KMS-11 (cell line): ENCODE results near the gene LCN2.

Source experiments
- H2AFZ ChIP-seq: fragments of 200-600 bp; sonication (generic); 2 replicates; pipeline ENCODE4 v1.6.1; 2016; ENCODE audit warnings: antibody characterized with exemption, mixed run types, low read depth
- H3K27ac ChIP-seq: fragments of 200-600 bp; sonication (generic); 2 replicates; pipeline ENCODE4 v1.6.1; 2016; ENCODE audit warnings: mild to moderate bottlenecking, mixed run types
- H3K27me3 ChIP-seq: fragments of 200-600 bp; sonication (generic); 2 replicates; pipeline ENCODE4 v1.6.1; 2017; ENCODE audit warnings: mild to moderate bottlenecking, low read depth, mixed run types, moderate library complexity; ENCODE audit not compliant: insufficient read depth
- H3K36me3 ChIP-seq: fragments of 200-600 bp; sonication (generic); 2 replicates; pipeline ENCODE4 v1.6.1; 2017; ENCODE audit warnings: mild to moderate bottlenecking, mixed run types; ENCODE audit not compliant: insufficient read depth
- H3K4me1 ChIP-seq: fragments of 200-600 bp; sonication (generic); 2 replicates; pipeline ENCODE4 v1.6.1; 2016; ENCODE audit warnings: mild to moderate bottlenecking, low read depth, mixed run types; ENCODE audit not compliant: poor library complexity, severe bottlenecking
- H3K4me2 ChIP-seq: fragments of 200-600 bp; sonication (generic); 2 replicates; pipeline ENCODE4 v1.7.0; 2016; ENCODE audit warnings: mild to moderate bottlenecking, mixed run types
- H3K4me3 ChIP-seq: fragments of 200-600 bp; sonication (generic); IDR thresholded peaks from 2 replicates; pipeline ENCODE4 v1.6.1; 2017; ENCODE audit warnings: low read depth, low read length, mixed read lengths; ENCODE audit not compliant: insufficient read depth
- H3K79me2 ChIP-seq: fragments of 200-600 bp; sonication (generic); 2 replicates; pipeline ENCODE4 v1.6.1; 2016; ENCODE audit warnings: low read depth, mixed run types; ENCODE audit not compliant: insufficient read depth
- H3K9ac ChIP-seq: fragments of 200-600 bp; sonication (generic); 2 replicates; pipeline ENCODE4 v1.6.1; 2016; ENCODE audit warnings: mild to moderate bottlenecking, mixed run types
- H4K20me1 ChIP-seq: fragments of 200-600 bp; sonication (generic); 2 replicates; pipeline ENCODE4 v1.6.1; 2016; ENCODE audit warnings: mild to moderate bottlenecking, mixed run types; ENCODE audit not compliant: insufficient read depth
- CTCF ChIP-seq: fragments of 200-600 bp; sonication (generic); conservative IDR thresholded peaks from 2 replicates; pipeline ENCODE4 v1.6.1; 2017; ENCODE audit warnings: low read depth, mild to moderate bottlenecking, antibody characterized with exemption, low read length, moderate library complexity, mixed read lengths

LCN2 gene

GRCh38 chr9:128120061-128120740 is 29.1 kb upstream of the LCN2 start:
- TF ChIP-seq CTCF = no peak
- Histone ChIP-seq H3K9ac (no peak overlapping the region), H3K36me3 (no peaks in the 10 kb centered on the region), H3K27ac (no peak overlapping the region), H3K4me1 (peaks cover 23% of the 10 kb centered on the region), H3K4me2 (no peak overlapping the region), H3K79me2 (peaks cover 8% of the 10 kb centered on the region), H3K27me3 (no peaks in the 10 kb centered on the region), H2AFZ (no peak overlapping the region), H3K4me3 (no peak overlapping the region), H4K20me1 (no peaks in the 10 kb centered on the region)

- Histone ChIP-seq H3K9ac (no peak overlapping the region), H3K4me3 (no peak overlapping the region), H3K4me2 (no peak overlapping the region), H3K27me3 (no peaks in the 10 kb centered on the region), H2AFZ (no peak overlapping the region), H4K20me1 (no peaks in the 10 kb centered on the region), H3K79me2 (peaks cover 15% of the 10 kb centered on the region), H3K36me3 (no peaks in the 10 kb centered on the region), H3K27ac (no peak overlapping the region), H3K4me1 (peaks cover 20% of the 10 kb centered on the region)
- TF ChIP-seq CTCF = no peak
These were observed 28.4 kb upstream of the LCN2 start for GRCh38 chr9:128120741-128121465.

- H3K9ac ChIP-seq = no peak overlapping the region
- no peak overlapping the region for H3K4me3 ChIP-seq
- H3K4me1 ChIP-seq = peaks cover 20% of the 10 kb centered on the region
- no peaks in the 10 kb centered on the region for H3K36me3 ChIP-seq
- H3K27ac ChIP-seq = no peak overlapping the region
- no peaks in the 10 kb centered on the region for H3K27me3 ChIP-seq
- H4K20me1 ChIP-seq = no peaks in the 10 kb centered on the region
- H3K4me2 ChIP-seq = no peak overlapping the region
- TF ChIP-seq CTCF = no peak
- H2AFZ ChIP-seq = no peak overlapping the region
- H3K79me2 ChIP-seq = peaks cover 21% of the 10 kb centered on the region
These were observed 27.8 kb upstream of the LCN2 start for GRCh38 chr9:128121466-128121810.

GRCh38 chr9:128121924-128122808 is 27.1 kb upstream of the LCN2 start:
- no peak overlapping the region for H3K4me3 ChIP-seq
- H3K4me2 ChIP-seq = no peak overlapping the region
- H2AFZ ChIP-seq = no peak overlapping the region
- peaks cover 28% of the 10 kb centered on the region for H3K79me2 ChIP-seq
- H3K4me1 ChIP-seq = peaks cover 15% of the 10 kb centered on the region
- H3K36me3 ChIP-seq = no peaks in the 10 kb centered on the region
- H3K9ac ChIP-seq = no peak overlapping the region
- H3K27me3 ChIP-seq = no peaks in the 10 kb centered on the region
- no peak for TF ChIP-seq CTCF
- no peak overlapping the region for H3K27ac ChIP-seq
- no peaks in the 10 kb centered on the region for H4K20me1 ChIP-seq
